ENCODE data around the gene ELP4.
"Not testable (repeated sequence)": the region's sequence is repeated elsewhere in the genome, so short reads cannot be mapped to it uniquely, and the experiment has no call there.

Gene ELP4

DNA sequence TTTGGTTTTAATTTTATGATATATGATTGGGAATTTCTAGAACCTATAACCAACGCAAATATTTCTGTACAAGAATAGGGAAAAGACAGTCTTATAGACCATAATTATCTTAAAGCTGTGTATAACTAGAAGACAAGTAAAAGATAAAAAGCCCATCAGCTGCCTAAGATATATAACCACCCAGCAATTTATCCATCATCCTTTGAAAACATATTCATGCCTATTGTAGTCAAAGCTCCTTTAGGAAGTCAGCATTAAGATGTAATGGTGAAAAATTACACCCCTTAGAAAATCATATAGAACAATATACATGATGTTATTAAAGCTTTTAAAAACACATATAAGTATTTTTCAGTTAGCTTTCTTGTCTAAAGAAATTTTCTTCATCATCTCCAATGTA, 46.4 kb downstream of the ELP4 start:
- Histone ChIP-seq H3K36me3 (ENCODE audit: insufficient read depth, low read length) (no peaks in the 10 kb centered on the region), H3K9me2 (replicated peaks; ENCODE audit: low read depth, low read length) (no peaks in the 10 kb centered on the region), H3F3A (ENCODE audit: low read depth) (no peaks in the 10 kb centered on the region), H3K27me3 (ENCODE audit: insufficient read depth, low read length, poor library complexity, severe bottlenecking) (no peaks in the 10 kb centered on the region), H3K9ac (ENCODE audit: low read depth, low read length, poor library complexity, severe bottlenecking) (no peak overlapping the region), H3K4me2 (ENCODE audit: low read depth, low read length, poor library complexity, severe bottlenecking) (no peak overlapping the region), H3K4me3 (ENCODE audit: low read length, poor library complexity, severe bottlenecking) (no peak overlapping the region), H3K79me2 (ENCODE audit: insufficient read depth, low read length) (no peaks in the 10 kb centered on the region), H3K9me3 (ENCODE audit: insufficient read depth, low read depth, low read length) (no peaks in the 10 kb centered on the region), H3K4me1 (ENCODE audit: insufficient read depth, low read length, poor library complexity, severe bottlenecking) (no peaks in the 10 kb centered on the region), H2AFZ (ENCODE audit: low read length) (no peak overlapping the region), H4K20me1 (ENCODE audit: insufficient read depth, low read length, poor library complexity, severe bottlenecking) (no peaks in the 10 kb centered on the region)
- TF ChIP-seq, protein P1, sequence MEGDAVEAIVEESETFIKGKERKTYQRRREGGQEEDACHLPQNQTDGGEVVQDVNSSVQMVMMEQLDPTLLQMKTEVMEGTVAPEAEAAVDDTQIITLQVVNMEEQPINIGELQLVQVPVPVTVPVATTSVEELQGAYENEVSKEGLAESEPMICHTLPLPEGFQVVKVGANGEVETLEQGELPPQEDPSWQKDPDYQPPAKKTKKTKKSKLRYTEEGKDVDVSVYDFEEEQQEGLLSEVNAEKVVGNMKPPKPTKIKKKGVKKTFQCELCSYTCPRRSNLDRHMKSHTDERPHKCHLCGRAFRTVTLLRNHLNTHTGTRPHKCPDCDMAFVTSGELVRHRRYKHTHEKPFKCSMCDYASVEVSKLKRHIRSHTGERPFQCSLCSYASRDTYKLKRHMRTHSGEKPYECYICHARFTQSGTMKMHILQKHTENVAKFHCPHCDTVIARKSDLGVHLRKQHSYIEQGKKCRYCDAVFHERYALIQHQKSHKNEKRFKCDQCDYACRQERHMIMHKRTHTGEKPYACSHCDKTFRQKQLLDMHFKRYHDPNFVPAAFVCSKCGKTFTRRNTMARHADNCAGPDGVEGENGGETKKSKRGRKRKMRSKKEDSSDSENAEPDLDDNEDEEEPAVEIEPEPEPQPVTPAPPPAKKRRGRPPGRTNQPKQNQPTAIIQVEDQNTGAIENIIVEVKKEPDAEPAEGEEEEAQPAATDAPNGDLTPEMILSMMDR (conservative IDR thresholded peaks at IDR 0.05; ENCODE audit: low read length), result no peak
- no peak for TF ChIP-seq EZH2phosphoT487 (IDR thresholded peaks at IDR 0.05; ENCODE audit: borderline replicate concordance)

DNA sequence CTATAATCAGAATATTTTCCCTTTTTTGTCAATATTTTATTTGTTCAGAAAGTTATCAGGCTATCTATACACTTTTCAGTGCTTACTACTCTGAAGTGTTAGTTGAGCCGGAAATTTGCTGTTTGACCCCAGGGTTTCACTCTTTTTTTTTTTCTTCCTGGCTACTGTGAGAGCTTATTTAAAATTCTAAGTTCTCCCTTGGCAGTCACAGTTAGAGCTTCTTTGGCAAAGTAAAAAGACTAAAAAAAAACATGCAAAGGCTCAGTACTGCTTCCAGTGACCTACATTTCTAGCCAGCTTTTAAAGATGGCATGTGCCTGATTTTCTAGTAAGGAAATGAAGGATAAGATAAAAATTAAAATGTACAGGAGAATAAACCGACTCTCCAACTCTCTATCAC, 48.4 kb downstream of the ELP4 start:
- Histone ChIP-seq H3F3A (ENCODE audit: low read depth) (no peaks in the 10 kb centered on the region), H3K4me2 (ENCODE audit: low read depth, low read length, poor library complexity, severe bottlenecking) (no peak overlapping the region), H3K9me3 (ENCODE audit: insufficient read depth, low read depth, low read length) (no peaks in the 10 kb centered on the region), H4K20me1 (ENCODE audit: insufficient read depth, low read length, poor library complexity, severe bottlenecking) (no peaks in the 10 kb centered on the region), H3K4me1 (ENCODE audit: insufficient read depth, low read length, poor library complexity, severe bottlenecking) (no peaks in the 10 kb centered on the region), H3K79me2 (ENCODE audit: insufficient read depth, low read length) (no peaks in the 10 kb centered on the region), H3K9me2 (replicated peaks; ENCODE audit: low read depth, low read length) (no peaks in the 10 kb centered on the region), H3K36me3 (ENCODE audit: insufficient read depth, low read length) (no peaks in the 10 kb centered on the region), H2AFZ (ENCODE audit: low read length) (no peak overlapping the region), H3K9ac (ENCODE audit: low read depth, low read length, poor library complexity, severe bottlenecking) (no peak overlapping the region), H3K27me3 (ENCODE audit: insufficient read depth, low read length, poor library complexity, severe bottlenecking) (no peaks in the 10 kb centered on the region), H3K4me3 (ENCODE audit: low read length, poor library complexity, severe bottlenecking) (no peak overlapping the region)
- TF ChIP-seq EZH2phosphoT487 (IDR thresholded peaks at IDR 0.05; ENCODE audit: borderline replicate concordance), result no peak
- TF ChIP-seq, protein P1 (conservative IDR thresholded peaks at IDR 0.05; ENCODE audit: low read length), result no peak

DNA sequence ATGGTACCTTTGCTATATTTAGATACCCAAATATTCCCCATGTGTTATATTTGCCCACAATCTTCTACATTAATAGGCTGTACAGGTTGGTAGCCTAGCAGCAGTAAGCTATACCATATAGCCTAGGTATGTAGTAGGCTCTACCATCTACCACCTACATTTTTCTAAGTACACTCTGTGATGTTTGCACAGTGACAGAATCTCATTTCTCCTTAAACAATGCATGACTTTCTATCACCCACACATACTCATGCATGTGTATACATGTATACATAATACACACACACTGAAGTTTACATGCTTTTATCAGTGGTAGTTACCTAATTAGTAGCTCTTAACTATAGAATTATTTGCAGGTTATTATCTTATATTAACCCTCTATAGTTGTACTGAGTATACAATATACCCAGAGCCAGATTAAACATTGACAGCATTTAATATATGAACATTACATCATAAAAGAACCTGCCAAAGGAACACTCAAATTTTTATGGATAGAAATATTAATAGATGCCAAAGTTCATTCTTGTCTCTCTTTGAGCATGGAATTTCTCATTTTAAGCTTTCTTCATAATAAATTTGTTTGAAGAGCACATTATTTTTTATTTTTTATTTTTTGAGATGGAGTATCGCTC, 51.4 kb downstream of the ELP4 start:
- H3K4me1 ChIP-seq (ENCODE audit: insufficient read depth, low read length, poor library complexity, severe bottlenecking), result no peaks in the 10 kb centered on the region
- H3F3A ChIP-seq (ENCODE audit: low read depth), result no peaks in the 10 kb centered on the region
- no peaks in the 10 kb centered on the region for H4K20me1 ChIP-seq (ENCODE audit: insufficient read depth, low read length, poor library complexity, severe bottlenecking)
- H3K9me3 ChIP-seq (ENCODE audit: insufficient read depth, low read depth, low read length), result no peaks in the 10 kb centered on the region
- no peak overlapping the region for H3K9ac ChIP-seq (ENCODE audit: low read depth, low read length, poor library complexity, severe bottlenecking)
- no peaks in the 10 kb centered on the region for H3K27me3 ChIP-seq (ENCODE audit: insufficient read depth, low read length, poor library complexity, severe bottlenecking)
- TF ChIP-seq, protein P1 (conservative IDR thresholded peaks at IDR 0.05; ENCODE audit: low read length), result no peak
- H2AFZ ChIP-seq (ENCODE audit: low read length), result no peak overlapping the region
- no peaks in the 10 kb centered on the region for H3K9me2 ChIP-seq (replicated peaks; ENCODE audit: low read depth, low read length)
- H3K36me3 ChIP-seq (ENCODE audit: insufficient read depth, low read length), result no peaks in the 10 kb centered on the region
- H3K79me2 ChIP-seq (ENCODE audit: insufficient read depth, low read length), result no peaks in the 10 kb centered on the region
- H3K4me2 ChIP-seq (ENCODE audit: low read depth, low read length, poor library complexity, severe bottlenecking), result no peak overlapping the region
- no peak overlapping the region for H3K4me3 ChIP-seq (ENCODE audit: low read length, poor library complexity, severe bottlenecking)

DNA sequence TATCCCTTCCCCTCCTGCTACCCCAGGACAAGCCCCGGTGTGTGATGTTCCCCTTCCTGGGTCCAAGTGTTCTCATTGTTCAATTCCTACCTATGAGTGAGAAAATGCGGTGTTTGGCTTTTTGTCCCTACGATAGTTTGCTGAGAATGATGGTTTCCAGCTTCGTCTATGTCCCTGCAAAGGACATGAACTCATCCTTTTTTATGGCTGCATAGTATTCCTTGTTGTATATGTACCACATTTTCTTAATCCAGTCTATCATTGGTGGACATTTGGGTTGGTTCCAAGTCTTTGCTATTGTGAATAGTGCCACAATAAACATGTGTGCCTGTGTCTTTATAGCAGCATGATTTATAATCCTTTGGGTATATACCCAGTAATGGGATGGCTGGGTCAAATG, 55.0 kb downstream of the ELP4 start:
- not testable (repeated sequence) for H3K9me2 ChIP-seq (replicated peaks; ENCODE audit: low read depth, low read length); H3K9ac ChIP-seq (ENCODE audit: low read depth, low read length, poor library complexity, severe bottlenecking); H3K79me2 ChIP-seq (ENCODE audit: insufficient read depth, low read length); H2AFZ ChIP-seq (ENCODE audit: low read length); H3K4me3 ChIP-seq (ENCODE audit: low read length, poor library complexity, severe bottlenecking); H3K36me3 ChIP-seq (ENCODE audit: insufficient read depth, low read length); H4K20me1 ChIP-seq (ENCODE audit: insufficient read depth, low read length, poor library complexity, severe bottlenecking); H3K9me3 ChIP-seq (ENCODE audit: insufficient read depth, low read depth, low read length); H3K27me3 ChIP-seq (ENCODE audit: insufficient read depth, low read length, poor library complexity, severe bottlenecking); H3K4me2 ChIP-seq (ENCODE audit: low read depth, low read length, poor library complexity, severe bottlenecking); H3K4me1 ChIP-seq (ENCODE audit: insufficient read depth, low read length, poor library complexity, severe bottlenecking); H3F3A ChIP-seq (ENCODE audit: low read depth)

DNA sequence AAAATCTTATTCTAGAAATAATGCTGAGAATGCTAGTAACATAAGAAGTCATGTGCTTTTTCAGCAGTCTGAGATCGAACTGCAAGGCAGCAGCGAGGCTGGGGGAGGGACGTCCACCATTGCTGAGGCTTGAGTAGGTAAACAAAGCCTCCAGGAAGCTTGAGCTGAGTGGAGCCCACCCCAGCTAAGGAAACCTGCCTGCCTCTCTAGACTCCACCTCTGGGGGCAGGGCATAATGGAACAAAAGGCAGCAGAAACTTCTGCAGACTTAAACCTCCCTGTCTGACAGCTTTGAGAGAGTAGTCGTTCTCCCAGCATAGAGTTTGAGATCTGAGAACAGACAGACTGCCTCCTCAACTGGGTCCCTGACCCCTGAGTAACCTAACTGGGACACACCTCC, 64.6 kb downstream of the ELP4 start:
- H3K27me3 ChIP-seq (ENCODE audit: insufficient read depth, low read length, poor library complexity, severe bottlenecking); H3K9me3 ChIP-seq (ENCODE audit: insufficient read depth, low read depth, low read length); H3K4me3 ChIP-seq (ENCODE audit: low read length, poor library complexity, severe bottlenecking); H2AFZ ChIP-seq (ENCODE audit: low read length); H3K36me3 ChIP-seq (ENCODE audit: insufficient read depth, low read length); H3F3A ChIP-seq (ENCODE audit: low read depth); H3K9me2 ChIP-seq (replicated peaks; ENCODE audit: low read depth, low read length); H4K20me1 ChIP-seq (ENCODE audit: insufficient read depth, low read length, poor library complexity, severe bottlenecking); H3K79me2 ChIP-seq (ENCODE audit: insufficient read depth, low read length); H3K4me2 ChIP-seq (ENCODE audit: low read depth, low read length, poor library complexity, severe bottlenecking); H3K9ac ChIP-seq (ENCODE audit: low read depth, low read length, poor library complexity, severe bottlenecking): not testable (repeated sequence)
- peaks cover 11% of the 10 kb centered on the region for H3K4me1 ChIP-seq (ENCODE audit: insufficient read depth, low read length, poor library complexity, severe bottlenecking)
